SU-DHL-6 (cell line): ENCODE results near the gene NEU3.
"Not testable (repeated sequence)": the region's sequence is repeated elsewhere in the genome, so short reads cannot be mapped to it uniquely, and the experiment has no call there.

Experiments used
- H2AFZ ChIP-seq: fragments of 200-600 bp; sonication (generic); 2 replicates; pipeline ENCODE4 v1.6.1; 2014; ENCODE audit warnings: low read depth, mild to moderate bottlenecking, moderate library complexity, mixed read lengths, antibody characterized with exemption, low read length; ENCODE audit not compliant: severe bottlenecking
- H3F3A ChIP-seq: fragments of 200-600 bp; shearing (Covaris generic); 2 replicates; pipeline ENCODE4 v1.6.0; 2016; ENCODE audit warnings: antibody characterized with exemption, mild to moderate bottlenecking; ENCODE audit not compliant: insufficient read depth
- H3K27ac ChIP-seq: fragments of 200-600 bp; sonication (generic); 2 replicates; pipeline ENCODE4 v1.5.1; 2016; ENCODE audit warnings: low read depth, mild to moderate bottlenecking, low read length, moderate library complexity, mixed read lengths
- H3K27me3 ChIP-seq: fragments of 200-600 bp; sonication (generic), shearing (Covaris generic); 2 replicates; pipeline ENCODE4 v1.6.0; 2014; ENCODE audit warnings: mild to moderate bottlenecking, low read length
- H3K36me3 ChIP-seq: fragments of 200-600 bp; sonication (generic); 2 replicates; pipeline ENCODE4 v1.6.1; 2014; ENCODE audit warnings: mild to moderate bottlenecking, low read length, mixed read lengths
- H3K4me2 ChIP-seq: fragments of 300-600, 200-600 bp; shearing (Covaris generic), sonication (generic); 2 replicates; pipeline ENCODE4 v1.6.0; 2014; ENCODE audit warnings: low read length, low read depth, mild to moderate bottlenecking; ENCODE audit not compliant: poor library complexity, severe bottlenecking
- H3K4me3 ChIP-seq: fragments of 200-600 bp; sonication (generic); 2 replicates; pipeline ENCODE4 v1.5.1; 2014; ENCODE audit warnings: antibody characterized with exemption, low read length, mild to moderate bottlenecking, mixed read lengths; ENCODE audit not compliant: insufficient read depth, poor library complexity, severe bottlenecking
- H3K79me2 ChIP-seq: fragments of 200-600 bp; sonication (generic); 2 replicates; pipeline ENCODE4 v1.6.1; 2014; ENCODE audit warnings: mild to moderate bottlenecking, low read length, moderate library complexity; ENCODE audit not compliant: insufficient read depth
- H3K9ac ChIP-seq: fragments of 200-600 bp; sonication (generic); 2 replicates; pipeline ENCODE4 v1.7.0; 2014; ENCODE audit warnings: mild to moderate bottlenecking, low read length
- H3K9me2 ChIP-seq: fragments of 200-600 bp; sonication (generic); replicated peaks from 2 replicates; pipeline ENCODE4 v1.6.1; 2014; ENCODE audit warnings: low read length; ENCODE audit not compliant: insufficient read depth
- H3K9me3 ChIP-seq: fragments of 200-600 bp; sonication (generic); 2 replicates; pipeline ENCODE4 v1.6.1; 2014; ENCODE audit warnings: low read length, mixed read lengths; ENCODE audit not compliant: insufficient read depth
- H4K20me1 ChIP-seq: fragments of 200-600 bp; sonication (generic); 2 replicates; pipeline ENCODE4 v1.6.1; 2014; ENCODE audit warnings: low read depth, mild to moderate bottlenecking, antibody characterized with exemption, low read length, moderate library complexity, mixed read lengths
- CTCF ChIP-seq: fragments of 200-600 bp; sonication (generic); IDR thresholded peaks from one replicate; pipeline ENCODE4 v1.5.1; 2017; ENCODE audit warnings: antibody characterized with exemption, mild to moderate bottlenecking, low read length, moderate library complexity; ENCODE audit not compliant: insufficient read depth, poor library complexity, severe bottlenecking
- EZH2phosphoT487 ChIP-seq: fragments of 200-600 bp; sonication (generic), shearing (Covaris generic); conservative IDR thresholded peaks from 2 replicates; pipeline ENCODE4 v1.6.1; 2018; ENCODE audit warnings: mild to moderate bottlenecking, antibody characterized with exemption, low read length, moderate library complexity, mixed read lengths

The NEU3 gene

GRCh38 chr11:75041263-75041662, 52.5 kb downstream of the NEU3 start:
- H3K9me3 ChIP-seq: no peaks in the 10 kb centered on the region

GRCh38 chr11:75041821-75042220, 53.1 kb downstream of the NEU3 start:
- not testable (repeated sequence) for H3K27me3 ChIP-seq, H3K9me3 ChIP-seq, H3F3A ChIP-seq, H3K4me2 ChIP-seq, H3K9ac ChIP-seq, H2AFZ ChIP-seq, H3K36me3 ChIP-seq, H3K27ac ChIP-seq, H3K79me2 ChIP-seq, H3K9me2 ChIP-seq, H4K20me1 ChIP-seq, H3K4me3 ChIP-seq

More at GRCh38 chr11:75041263-75041662, 52.5 kb downstream of the NEU3 start:
- H4K20me1 ChIP-seq: no peaks in the 10 kb centered on the region
- no peak overlapping the region for H3K4me2 ChIP-seq
- H3K36me3 ChIP-seq: no peaks in the 10 kb centered on the region
- H2AFZ ChIP-seq: no peak overlapping the region
- H3K27me3 ChIP-seq: no peaks in the 10 kb centered on the region
- H3K27ac ChIP-seq: no peak overlapping the region
- no peaks in the 10 kb centered on the region for H3K9me2 ChIP-seq
- no peak overlapping the region for H3K9ac ChIP-seq
- no peaks in the 10 kb centered on the region for H3K79me2 ChIP-seq
- TF ChIP-seq CTCF (no peak), EZH2phosphoT487 (no peak)
- H3F3A ChIP-seq: 0 out of 2 replicates have a peak, but pooled peaks cover 2% of the 10 kb centered on the region
- H3K4me3 ChIP-seq: no peak overlapping the region

- not testable (repeated sequence) for H4K20me1 ChIP-seq, H3K4me3 ChIP-seq, H3K27ac ChIP-seq, H3K9me2 ChIP-seq, H3K27me3 ChIP-seq, H3K36me3 ChIP-seq, H3K79me2 ChIP-seq, H3K9ac ChIP-seq, H3F3A ChIP-seq, H3K9me3 ChIP-seq, H2AFZ ChIP-seq, H3K4me2 ChIP-seq
Measured at GRCh38 chr11:75044381-75045170, 55.8 kb downstream of the NEU3 start.

GRCh38 chr11:75046668-75047067, 57.9 kb downstream of the NEU3 start:
- H3K4me2 ChIP-seq, H3K9me2 ChIP-seq, H3K36me3 ChIP-seq, H3K9ac ChIP-seq, H3F3A ChIP-seq, H2AFZ ChIP-seq, H4K20me1 ChIP-seq, H3K9me3 ChIP-seq, H3K79me2 ChIP-seq, H3K27me3 ChIP-seq, H3K27ac ChIP-seq, H3K4me3 ChIP-seq: not testable (repeated sequence)

- no peak overlapping the region for H2AFZ ChIP-seq
- no peak for TF ChIP-seq CTCF
- TF ChIP-seq EZH2phosphoT487: no peak
Measured at GRCh38 chr11:75047191-75047590, 58.5 kb downstream of the NEU3 start.

GRCh38 chr11:75049501-75050266, 61.0 kb downstream of the NEU3 start:
- peak overlapping the region; percentile 41 for H3K4me2 ChIP-seq
- H3K27me3 ChIP-seq, H4K20me1 ChIP-seq, H3F3A ChIP-seq, H3K4me3 ChIP-seq, H3K36me3 ChIP-seq, H3K9me2 ChIP-seq, H3K79me2 ChIP-seq, H3K9me3 ChIP-seq: not testable (repeated sequence)
- peak overlapping the region; percentile 71 for H3K27ac ChIP-seq
- peak overlapping the region; percentile 39; the same call in 1 of the 2 replicates for H3K9ac ChIP-seq
- peak overlapping the region; percentile 71 for H2AFZ ChIP-seq

More at GRCh38 chr11:75047191-75047590, 58.5 kb downstream of the NEU3 start:
- H3K9ac ChIP-seq: no peak overlapping the region
- no peaks in the 10 kb centered on the region for H3K9me2 ChIP-seq
- H3K9me3 ChIP-seq: no peaks in the 10 kb centered on the region
- H3K27me3 ChIP-seq: no peaks in the 10 kb centered on the region
- H3K4me3 ChIP-seq: no peak overlapping the region
- H3K4me2 ChIP-seq: no peak overlapping the region
- no peaks in the 10 kb centered on the region for H3F3A ChIP-seq
- H4K20me1 ChIP-seq: no peaks in the 10 kb centered on the region
- no peaks in the 10 kb centered on the region for H3K79me2 ChIP-seq
- H3K27ac ChIP-seq: no peak overlapping the region
- H3K36me3 ChIP-seq: no peaks in the 10 kb centered on the region
